ENCODE data around the gene PHF19.

PHF19 gene

DNA sequence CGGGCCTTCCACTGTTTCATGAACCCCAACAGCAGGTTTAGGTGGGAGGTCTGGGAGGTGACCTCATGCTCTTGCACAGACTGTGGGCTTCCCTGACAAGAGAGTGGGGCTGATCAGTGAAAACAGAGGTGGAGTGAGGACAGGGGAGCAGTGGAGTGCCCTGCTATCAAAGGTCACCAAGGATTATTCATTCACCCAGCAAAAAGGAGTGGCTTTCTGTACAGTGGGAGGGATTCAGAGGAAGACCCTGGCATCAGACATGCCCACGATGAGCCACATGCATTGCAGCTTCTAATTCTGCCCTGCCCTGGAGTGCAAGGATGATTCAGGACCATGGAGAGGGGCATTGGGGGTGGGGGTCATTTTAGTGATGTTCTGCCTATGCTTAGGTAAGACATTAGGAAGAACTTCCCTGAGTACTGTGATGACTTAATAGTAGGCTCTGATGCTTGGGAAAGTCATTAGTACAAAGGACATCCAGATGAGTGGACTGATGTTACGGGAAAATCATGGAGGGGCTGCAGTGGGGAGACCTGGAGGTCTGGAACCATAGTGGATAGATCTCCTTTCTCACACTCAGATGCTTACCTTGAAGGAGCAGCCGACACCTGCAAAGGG, 36.8 kb upstream of the PHF19 start:
- no peak for DNase-seq (ENCODE audit: low read depth in 2 of 2)

DNA sequence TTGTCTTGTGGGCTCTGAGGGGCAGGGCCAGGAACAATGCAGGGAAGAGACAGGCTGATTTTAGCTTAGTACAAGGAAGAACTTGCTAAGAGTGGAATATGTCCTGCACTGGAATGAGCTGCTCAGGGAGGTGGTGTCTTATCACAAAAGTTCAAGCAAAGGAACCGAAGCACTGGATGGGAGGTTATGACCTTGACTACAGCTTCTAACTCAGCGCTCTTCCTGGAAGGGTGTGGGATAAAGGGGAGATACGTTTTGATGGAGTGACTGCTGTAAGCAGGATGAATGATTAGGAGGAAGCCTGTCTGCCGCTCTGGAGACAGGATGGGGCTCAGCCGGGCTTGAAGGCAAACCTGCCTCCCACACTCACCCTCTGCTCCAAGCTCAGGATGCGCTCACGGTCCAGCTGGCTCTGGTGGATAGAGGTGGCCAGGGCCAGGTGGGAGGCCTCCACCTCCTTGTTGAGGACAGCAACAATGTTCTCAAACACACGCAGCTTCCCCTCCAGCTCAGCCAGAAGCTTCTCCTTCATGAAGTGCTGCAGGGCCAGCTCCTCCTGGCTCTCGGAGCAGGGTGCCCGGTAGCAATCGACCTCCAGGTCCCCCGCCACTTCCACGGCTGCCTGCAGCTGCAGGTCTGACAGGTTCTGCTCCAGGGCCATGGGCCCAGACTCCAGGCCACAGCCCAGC, 36.1 kb upstream of the PHF19 start:
- DNase-seq (ENCODE audit: low read depth in 2 of 2): no peak

DNA sequence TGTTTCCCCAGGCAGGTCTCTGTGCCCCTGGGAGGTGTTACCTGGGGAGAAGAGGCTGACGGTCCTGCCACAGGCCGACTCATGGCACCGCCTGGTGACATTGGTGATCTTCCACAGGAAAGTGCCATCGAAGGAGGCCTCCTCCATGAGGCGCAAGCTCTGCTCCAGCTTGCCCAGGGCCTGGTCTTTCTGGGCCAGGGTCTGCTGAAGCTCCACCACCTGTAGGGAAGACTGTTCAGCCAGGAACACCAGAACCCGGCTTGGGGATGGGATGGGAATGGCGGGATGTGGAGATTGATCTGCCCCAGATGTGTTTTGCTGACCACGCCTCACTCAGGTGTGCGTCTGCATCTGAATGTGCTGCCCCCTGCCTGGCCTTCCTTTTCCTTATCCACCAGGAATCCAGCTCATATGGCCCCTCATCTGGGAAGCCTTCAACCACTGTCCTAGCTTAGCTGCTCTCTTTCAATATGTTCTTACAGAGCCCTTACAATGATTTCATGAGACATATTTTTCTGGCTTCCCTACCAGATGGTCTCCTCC, 34.4 kb upstream of the PHF19 start:
- no peak for DNase-seq (ENCODE audit: low read depth in 2 of 2)

DNA sequence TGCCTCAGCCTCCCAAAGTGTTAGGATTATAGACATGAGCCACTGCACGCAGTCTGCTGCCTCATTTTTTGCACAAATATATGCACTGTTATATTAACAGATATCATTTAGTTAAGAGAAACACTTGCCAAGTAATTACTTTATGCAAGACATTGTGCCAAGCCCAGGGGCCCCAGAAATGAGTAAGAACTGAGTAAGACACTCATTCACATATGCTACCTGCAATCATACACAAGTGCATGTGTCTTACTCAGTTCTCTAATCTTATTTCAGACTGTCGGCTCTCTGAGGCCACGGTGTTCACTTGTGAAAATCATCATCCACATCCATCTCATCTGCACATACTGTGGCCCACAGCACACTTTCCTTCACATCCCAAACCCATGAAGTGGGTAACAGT, 33.7 kb upstream of the PHF19 start:
- no peak for DNase-seq (ENCODE audit: low read depth in 2 of 2)

DNA sequence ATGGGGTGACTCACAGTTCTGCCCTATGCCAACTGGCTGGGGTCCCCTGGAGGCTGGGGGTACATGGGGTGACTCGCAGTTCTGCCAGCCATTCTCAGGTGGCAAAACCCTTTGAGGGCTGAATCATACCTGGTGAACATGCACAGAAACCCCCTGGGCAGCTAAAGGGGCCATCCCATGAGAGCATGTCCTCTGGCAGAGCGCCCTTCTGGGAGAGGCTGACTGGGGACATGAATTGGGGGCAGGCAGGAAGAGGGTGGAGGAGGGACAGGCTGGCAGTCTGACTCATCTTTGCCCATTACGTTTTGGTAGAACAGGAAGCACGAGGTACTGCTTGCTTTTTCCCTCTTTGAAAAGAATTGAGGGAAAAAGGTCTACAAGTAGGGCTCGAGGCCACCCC, 32.9 kb upstream of the PHF19 start:
- DNase-seq (ENCODE audit: low read depth in 2 of 2): no peak

DNA sequence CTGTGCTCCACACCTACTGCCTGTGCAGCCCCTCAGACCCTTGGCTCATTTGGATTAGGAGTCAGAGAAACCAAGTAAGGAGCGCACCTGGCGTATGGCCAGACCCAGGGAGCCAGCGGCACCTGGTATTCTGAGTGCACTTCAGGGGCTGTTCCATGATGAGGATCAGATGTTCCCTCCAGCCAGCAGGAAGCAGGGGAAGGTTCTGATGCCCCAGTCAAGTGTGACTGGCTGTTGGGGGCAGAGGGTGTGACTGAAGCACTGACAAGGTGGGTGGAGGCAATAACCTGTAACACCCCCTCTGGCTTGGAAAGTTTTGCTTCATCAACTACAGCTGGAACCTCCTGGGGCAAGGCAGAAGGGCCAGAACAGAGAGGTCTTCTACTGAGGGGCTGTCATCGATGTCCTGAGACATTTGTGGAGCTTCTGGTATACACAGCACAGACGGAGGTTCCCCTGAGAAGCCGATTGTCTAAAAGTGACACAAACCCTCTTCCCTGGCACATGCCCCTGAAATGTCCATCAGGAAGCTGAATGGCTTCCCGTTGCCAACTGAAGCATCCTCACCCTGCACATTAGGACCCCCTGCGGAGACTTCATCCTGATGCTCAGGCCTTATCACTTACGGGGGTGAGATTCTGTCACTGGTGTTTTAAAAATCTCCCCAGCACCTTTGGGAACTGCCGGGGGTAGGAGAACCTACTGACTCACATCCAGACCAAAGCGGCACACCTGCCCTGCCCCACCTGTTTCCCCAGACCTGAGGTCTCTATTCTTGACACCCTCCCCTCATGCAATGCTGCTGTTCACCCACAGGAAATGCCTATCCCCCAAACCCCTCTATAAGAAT, 28.6 kb upstream of the PHF19 start:
- DNase-seq (ENCODE audit: low read depth in 2 of 2): no peak

DNA sequence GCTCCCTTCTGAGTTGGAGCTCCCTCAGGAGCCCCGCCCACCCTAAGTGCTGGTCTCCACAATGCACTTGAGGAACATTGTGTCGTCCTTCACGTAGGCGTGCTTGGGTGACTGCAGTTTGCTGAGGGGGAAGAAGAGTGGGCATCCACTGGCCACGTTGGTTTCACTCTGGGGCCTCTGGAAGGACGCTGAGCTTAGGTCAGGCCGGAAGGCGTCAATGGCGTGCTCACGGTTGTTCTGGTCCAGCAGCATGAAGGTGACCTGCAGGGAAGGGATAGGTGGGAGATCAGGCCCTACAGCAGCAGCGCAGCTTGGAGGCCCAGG, 28.0 kb upstream of the PHF19 start:
- DNase-seq (ENCODE audit: low read depth in 2 of 2): no peak

DNA sequence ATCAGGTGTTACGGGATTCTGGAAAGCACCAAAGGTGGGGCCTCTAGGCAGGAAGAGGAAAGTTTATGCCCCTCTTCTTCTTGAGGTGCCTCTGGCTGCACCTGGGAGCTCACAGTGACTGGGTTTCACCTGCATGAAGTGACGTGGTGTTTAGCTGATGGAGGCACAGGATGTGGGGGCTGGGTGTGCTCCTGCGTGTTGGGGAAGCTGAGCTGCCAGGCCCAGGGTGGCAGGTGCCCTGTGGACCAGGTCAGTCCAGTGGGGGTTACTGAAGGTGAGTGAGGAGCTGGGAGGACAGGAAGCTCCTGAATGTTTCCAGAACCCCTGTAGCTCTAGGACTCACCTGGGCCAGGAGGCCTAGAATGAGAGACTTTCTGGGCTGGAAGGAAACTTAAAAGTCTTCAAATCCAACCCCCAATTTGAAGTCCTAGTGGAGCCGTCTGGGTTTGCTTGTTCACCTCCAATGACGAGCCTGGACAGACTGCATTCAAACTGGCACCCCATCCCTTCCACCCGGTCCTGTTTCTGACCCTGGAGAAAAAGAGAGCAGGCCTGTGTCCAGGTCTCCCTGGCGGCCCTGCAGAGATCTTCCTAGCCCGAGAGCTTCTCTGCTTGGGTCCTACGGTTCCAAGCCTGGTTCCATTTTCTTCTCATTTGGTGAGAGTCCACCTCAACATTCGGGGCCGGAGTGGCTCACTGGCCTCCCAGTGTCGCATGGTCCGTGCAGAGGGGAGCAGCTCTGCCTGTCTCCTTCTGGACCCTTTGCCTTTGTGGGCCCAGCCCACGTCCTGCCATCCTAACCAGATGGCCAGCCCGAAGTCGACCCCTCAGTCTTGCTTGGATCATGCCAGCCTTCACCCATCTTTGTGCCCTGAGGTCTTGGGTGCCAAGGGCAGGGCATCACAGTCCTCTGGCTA, 27.3 kb upstream of the PHF19 start:
- no peak for DNase-seq (ENCODE audit: low read depth in 2 of 2)

DNA sequence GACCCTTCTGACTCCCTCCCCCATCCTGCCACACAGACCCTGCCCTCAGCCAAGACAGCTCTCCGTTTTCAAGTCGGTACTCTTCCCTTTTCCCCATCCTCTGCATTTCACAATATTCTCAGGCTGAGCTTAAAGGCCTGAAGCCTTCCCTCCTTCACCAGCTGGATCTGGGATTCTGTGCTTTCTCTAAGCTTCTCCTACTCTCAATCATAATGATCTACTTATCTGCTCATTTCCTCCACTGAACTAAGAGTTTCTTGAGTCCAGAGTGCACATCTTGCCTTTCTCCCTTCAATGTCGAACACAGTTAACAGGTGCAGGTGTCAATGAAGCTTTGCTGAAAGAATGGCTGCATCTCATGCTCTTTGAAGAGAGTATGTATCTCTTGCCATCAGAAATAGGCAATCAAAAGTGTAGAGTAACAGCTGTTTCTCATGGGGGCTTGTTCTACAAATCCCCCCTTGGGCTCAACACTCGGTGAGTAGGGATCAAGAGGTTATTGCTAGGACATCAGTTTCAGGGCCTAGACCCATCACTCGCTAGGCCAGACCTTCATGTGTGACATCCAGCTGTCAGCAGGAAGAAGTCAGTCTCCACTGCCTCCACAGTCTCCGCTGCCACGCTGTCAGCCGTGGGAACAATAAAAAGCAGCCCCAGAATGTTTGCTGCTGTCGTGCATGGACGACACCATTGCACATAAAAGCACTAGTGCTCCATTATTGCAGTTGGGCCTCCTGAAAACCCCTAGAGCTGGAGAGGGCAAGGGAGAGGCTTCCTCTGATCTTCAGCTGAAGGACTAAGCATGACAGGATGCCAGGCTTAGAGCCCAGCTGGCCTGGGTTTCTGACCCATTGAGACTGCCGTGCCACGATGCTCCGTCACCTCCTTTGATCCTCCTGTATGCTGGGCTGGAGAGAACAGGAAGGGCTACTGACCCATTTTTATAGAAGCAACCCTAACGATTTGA, 25.9 kb upstream of the PHF19 start:
- DNase-seq (ENCODE audit: low read depth in 2 of 2): no peak

DNA sequence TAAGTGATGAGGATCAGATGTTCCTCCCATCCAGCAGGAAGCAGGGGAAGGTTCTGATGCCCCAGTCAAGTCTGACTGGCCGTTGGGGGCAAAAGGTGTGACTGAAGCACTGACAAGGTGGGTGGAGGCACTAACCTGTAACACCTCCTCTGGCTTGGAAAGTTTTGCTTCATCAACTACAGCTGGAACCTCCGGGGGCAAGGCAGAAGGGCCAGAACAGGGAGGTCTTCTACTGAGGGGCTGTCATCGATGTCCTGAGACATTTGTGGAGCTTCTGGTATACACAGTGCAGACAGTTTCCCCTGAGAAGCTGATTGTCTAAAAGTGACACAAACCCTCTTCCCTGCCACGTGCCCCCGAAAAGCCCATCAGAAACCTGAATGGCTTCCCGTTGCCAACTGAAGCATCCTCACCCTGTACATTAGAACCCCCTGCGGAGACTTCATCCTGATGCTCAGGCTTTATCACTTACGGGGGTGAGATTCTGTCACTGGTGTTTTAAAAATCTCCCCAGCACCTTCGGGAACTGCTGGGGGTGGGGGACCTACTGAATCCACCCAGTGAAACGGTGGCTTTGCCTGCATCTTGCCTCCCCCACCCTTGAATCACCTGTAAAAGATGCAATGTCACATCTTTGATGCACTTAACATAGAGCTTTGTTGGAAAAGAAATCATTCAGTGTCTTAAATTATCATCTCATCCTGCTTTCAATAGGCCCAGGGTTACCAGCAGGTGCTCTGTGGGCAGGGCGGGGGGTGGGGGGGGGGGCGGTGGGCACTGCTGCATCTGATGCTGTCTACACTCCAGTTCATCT, 25.0 kb upstream of the PHF19 start:
- DNase-seq (ENCODE audit: low read depth in 2 of 2): no peak

DNA sequence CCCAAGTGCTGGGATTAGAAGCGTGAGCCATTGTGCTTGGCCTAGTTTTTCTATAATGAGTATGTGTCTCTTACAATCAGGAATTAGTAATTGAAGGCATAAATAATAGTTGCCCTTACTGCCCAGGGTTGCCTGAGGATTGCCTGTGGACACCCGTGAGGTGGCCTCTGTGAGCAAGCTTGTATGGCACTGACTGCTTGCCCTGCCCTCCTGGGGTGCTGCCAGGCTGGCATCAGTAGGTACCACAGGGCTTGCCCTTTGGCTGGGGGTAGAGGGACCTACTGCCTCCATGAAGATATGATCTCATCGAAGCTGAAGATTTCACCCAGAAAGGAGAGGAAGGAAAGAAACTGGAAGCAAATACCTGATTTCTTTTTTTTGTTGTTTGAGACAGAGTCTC, 23.8 kb upstream of the PHF19 start:
- DNase-seq (ENCODE audit: low read depth in 2 of 2): no peak

DNA sequence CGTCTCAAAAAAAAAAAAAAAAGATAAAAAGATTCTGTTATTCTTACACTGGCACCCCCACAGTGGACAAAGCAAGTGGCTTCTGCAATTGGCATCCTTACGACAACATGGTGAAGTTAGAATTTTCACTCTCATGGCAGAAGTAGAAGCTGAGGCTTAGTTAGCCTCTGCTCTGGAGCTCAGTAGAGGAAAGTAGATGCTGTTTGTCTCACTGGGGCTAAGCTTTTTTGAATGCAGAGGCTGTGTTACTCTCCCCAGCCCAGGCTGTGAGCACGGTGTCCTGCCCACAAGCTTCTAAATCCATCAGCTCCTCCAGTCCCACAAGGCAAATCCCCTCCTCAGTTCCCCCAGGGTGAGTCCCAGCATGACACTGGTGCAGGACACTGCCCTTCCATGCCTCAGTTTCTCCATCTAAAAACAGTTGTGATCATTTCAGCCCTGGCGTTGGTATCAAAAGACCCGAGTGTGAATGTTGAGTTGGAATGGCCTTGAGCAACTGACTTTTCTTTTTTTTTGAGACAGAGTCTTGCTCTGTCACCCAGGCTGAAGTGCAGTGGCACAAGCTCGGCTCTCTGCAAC, 22.6 kb upstream of the PHF19 start:
- no peak for DNase-seq (ENCODE audit: low read depth in 2 of 2)

DNA sequence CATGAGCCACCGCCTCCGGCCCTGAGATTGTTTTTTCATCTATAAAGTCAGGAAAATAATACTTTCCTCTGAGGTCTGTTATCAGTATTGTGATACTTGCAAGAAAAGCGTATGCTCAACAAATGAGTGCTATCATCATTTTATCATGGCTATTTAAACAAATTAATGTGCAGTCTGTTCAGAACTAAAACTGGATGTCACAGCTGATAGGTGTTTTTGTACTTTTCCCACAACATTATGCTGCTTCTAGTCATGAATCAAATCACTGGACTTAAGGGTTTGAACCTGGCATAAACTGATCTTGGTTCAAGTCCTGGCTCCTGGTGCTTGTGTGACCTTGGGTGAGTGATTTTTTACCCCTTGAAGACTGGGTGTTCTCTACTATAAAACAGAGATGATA, 21.4 kb upstream of the PHF19 start:
- DNase-seq (ENCODE audit: low read depth in 2 of 2): no peak

DNA sequence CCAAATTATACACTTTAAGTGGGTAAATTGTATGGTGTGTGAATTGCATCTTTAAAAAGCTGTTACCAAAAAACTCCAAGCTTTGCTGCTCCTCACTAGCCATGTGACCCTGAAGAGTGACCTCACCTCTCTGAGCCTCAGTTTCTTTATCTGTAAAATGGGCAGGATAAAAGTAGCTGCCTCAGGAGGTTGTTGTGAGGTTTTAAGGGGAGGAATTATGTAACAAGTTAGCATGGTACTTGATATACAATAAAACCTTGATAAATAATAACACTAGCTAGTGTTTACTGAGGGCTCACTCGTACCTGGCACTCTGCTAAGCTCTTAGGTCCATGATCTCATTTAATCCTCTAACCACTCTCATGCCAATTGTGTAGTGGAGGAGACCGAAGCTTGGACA, 19.0 kb upstream of the PHF19 start:
- no peak for DNase-seq (ENCODE audit: low read depth in 2 of 2)

DNA sequence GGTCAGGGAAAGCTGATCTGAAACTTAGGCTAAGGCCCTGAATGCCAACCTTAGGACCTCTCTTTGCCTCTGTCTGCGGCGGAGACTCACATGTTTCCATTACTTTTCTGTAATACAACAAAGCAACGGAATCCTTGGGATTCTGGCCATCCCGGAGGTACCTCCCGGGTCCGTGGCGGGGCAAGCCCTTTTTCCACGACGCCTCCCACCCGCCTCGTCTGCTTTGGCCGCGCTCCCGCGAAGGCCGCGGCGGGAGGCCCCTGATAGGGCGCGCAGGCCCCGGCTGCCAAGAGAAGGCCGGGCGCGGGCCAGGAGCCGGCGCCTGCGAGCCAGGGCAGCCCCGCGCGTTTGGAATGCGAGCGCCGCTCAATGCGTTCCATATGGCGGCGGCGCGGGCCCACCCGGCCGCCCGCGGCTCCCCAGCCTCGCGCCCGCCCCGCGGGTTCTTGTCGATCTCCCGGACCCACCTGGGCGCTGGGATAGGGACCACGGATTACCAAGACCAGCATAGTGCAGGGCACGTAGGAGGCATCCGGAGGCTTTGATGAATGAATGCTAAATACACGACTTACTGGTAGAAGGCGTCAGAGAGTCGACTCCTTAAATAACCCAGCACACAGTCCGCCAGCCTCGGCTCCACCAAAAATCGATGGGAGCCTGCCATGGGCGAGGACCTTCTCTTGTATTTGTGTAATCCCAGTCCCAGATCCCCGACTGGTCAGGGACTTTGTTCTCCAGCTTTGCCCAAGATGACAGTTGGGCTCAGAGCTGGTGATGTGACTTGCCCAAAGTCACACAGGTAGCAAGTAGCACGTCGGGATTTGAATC, 17.5 kb upstream of the PHF19 start:
- no peak for DNase-seq (ENCODE audit: low read depth in 2 of 2)

DNA sequence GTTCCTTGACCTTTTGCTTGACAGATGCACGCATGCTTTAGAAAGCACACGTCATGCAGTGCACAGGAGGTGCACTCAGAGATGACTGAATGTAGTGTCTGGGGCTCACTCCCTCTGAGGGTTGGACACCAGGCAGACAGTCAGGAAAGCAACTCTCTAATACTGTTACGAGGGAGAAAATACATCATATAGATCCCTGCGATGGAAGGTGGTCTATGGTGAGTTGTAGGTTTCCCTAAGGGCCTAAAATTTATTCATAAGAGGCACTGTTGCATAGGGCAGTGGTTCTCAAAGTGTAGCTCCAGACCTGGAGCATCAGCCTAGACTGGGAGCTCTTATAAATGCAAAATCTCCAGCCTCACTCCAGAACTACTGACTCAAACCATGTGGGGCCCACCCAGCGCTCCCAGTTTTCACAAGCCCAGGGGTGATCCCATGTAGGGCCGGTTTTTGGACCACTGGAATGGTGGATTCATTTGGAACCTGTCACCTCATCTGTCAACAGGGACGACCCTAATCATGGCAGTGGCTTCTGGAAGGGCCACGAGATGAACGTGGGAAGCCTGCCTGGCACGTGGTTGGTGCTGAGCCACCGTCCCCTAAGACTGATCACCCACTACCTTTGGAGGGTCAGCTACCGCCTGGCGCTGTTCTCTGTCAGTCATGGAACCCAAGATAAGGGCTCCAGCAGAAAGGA, 16.8 kb upstream of the PHF19 start:
- DNase-seq (ENCODE audit: low read depth in 2 of 2): no peak

DNA sequence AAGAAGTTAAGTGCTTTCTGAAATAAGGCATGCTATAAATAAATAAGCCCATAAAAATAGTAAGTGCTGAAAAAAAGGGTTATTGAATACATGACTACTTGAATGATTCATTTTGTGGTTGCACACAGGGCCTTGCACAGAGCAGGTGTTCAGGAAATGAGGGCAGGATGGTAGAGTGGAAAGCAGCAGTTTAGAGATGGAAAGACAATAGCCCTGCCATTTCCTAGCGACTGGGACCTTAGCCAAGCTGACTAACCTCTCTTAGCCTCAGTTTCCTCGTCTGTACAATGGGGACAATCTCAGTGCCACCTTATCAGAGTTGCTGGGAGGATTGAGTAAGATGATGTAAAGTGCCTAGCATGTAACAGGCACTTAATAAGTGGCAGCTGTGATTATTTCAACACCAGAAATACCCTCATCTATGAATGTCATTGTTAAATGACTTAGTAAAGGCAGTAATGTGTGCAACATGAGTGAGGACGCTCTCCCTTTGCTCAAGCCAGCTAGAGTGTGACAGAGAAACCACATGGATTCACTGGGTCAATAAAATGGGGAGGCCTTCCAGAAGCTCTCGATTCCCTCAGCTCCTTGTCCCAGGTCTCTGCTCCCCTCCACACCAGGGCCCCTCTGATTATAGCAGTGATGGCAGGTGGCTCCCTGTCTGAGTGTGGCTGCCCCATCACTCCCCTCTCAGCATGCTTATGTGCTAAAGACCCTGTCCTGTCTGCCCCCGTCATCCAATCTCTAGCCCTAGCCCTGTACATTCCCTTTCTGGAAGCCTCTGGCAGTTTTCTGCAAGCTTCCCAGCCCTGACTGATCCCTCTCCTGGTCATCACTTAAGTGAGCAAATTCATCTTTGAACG, 16.0 kb upstream of the PHF19 start:
- no peak for DNase-seq (ENCODE audit: low read depth in 2 of 2)
